WTC11 (cell line): ENCODE data around the gene AHNAK. TPM values are rescaled to one million over a fixed set of nuclear protein-coding genes. Genes with fewer than 3 reads are reported as not detected.
"Not testable (repeated sequence)": the region's sequence is repeated elsewhere in the genome, so short reads cannot be mapped to it uniquely, and the experiment has no call there.

ENCODE experiments used
- ATAC-seq: fragments of 200-7000 bp; cut with Tn5 transposase; 2 replicates; pipeline ENCODE4 v1.10.0; 2021; ENCODE audit warnings: mild to moderate bottlenecking, moderate library complexity
- CTCF ChIA-PET: fragments of 300-600 bp; sonication (Branson Sonifier 250); formaldehyde crosslinking; loops from one replicate; lab custom pipeline; 2021; ENCODE audit warnings: antibody characterized with exemption; lab: Charles Lee
- POLR2A ChIA-PET: fragments of 350-600 bp; sonication (Branson Sonifier 250); formaldehyde crosslinking; loops from one replicate; lab custom pipeline; 2021; ENCODE audit warnings: antibody characterized with exemption; lab: Charles Lee
- DNase-seq: peaks from one replicate; pipeline ENCODE4 v3.0.0; 2021; ENCODE audit warnings: low spot score
- H3K27ac Mint-ChIP-seq: 2 replicates; pipeline ENCODE4 v1.8.0; 2021; ENCODE audit warnings: mixed read lengths
- H3K27me3 Mint-ChIP-seq: 2 replicates; pipeline ENCODE4 v1.8.0; 2021; ENCODE audit warnings: low read depth, mild to moderate bottlenecking, moderate library complexity, mixed read lengths
- H3K36me3 Mint-ChIP-seq: 2 replicates; pipeline ENCODE4 v1.8.0; 2021; ENCODE audit warnings: mixed read lengths
- H3K4me1 Mint-ChIP-seq: 2 replicates; pipeline ENCODE4 v1.8.0; 2022; ENCODE audit warnings: mixed read lengths
- H3K4me3 Mint-ChIP-seq: 2 replicates; pipeline ENCODE4 v1.8.0; 2021; ENCODE audit warnings: mild to moderate bottlenecking, moderate library complexity, mixed read lengths
- H3K9me3 Mint-ChIP-seq: 2 replicates; pipeline ENCODE4 v1.8.0; 2021; ENCODE audit warnings: mixed read lengths
- CBFB ChIP-seq: sonication (generic); formaldehyde crosslinking; IDR thresholded peaks from 2 replicates; pipeline ENCODE4 v1.8.1; 2022; ENCODE audit warnings: mild to moderate bottlenecking, low read depth, missing genetic modification reagents
- FOXJ3 ChIP-seq: sonication (generic); formaldehyde crosslinking; IDR thresholded peaks from 2 replicates; pipeline ENCODE4 v1.9.0; 2021; ENCODE audit warnings: missing genetic modification reagents, mild to moderate bottlenecking, borderline replicate concordance
- HMGA2 ChIP-seq: fragments of 250-450 bp; sonication (Bioruptor Pico); IDR thresholded peaks from 2 replicates; pipeline ENCODE4 v1.4.0; 2021; ENCODE audit warnings: mild to moderate bottlenecking, moderate library complexity
- JUN ChIP-seq: sonication (generic); formaldehyde crosslinking; IDR thresholded peaks from 2 replicates; pipeline ENCODE4 v1.8.0; 2023; ENCODE audit warnings: mild to moderate bottlenecking, missing genetic modification reagents
- KAT7 ChIP-seq: sonication (generic); formaldehyde crosslinking; IDR thresholded peaks from 2 replicates; pipeline ENCODE4 v1.8.1; 2023; ENCODE audit warnings: missing genetic modification reagents, mild to moderate bottlenecking, borderline replicate concordance
- MLX ChIP-seq: sonication (generic); formaldehyde crosslinking; IDR thresholded peaks from 2 replicates; pipeline ENCODE4 v1.8.1; 2023; ENCODE audit warnings: mild to moderate bottlenecking, missing genetic modification reagents, moderate library complexity
- RORB ChIP-seq: fragments of 250-450 bp; sonication (Bioruptor Pico); IDR thresholded peaks from 2 replicates; pipeline ENCODE4 v1.9.0; 2021; ENCODE audit warnings: mild to moderate bottlenecking
- TP53 ChIP-seq: sonication (generic); formaldehyde crosslinking; IDR thresholded peaks from 2 replicates; pipeline ENCODE4 v1.8.1; 2023; ENCODE audit warnings: mild to moderate bottlenecking, missing genetic modification reagents
- ZBTB21 ChIP-seq: sonication (generic); formaldehyde crosslinking; IDR thresholded peaks from 2 replicates; pipeline ENCODE4 v1.8.1; 2023; ENCODE audit warnings: mild to moderate bottlenecking, missing genetic modification reagents, borderline replicate concordance
- ZNF416 ChIP-seq: fragments of 250-450 bp; sonication (Bioruptor Pico); IDR thresholded peaks from 2 replicates; pipeline ENCODE4 v1.9.0; 2021; ENCODE audit warnings: mild to moderate bottlenecking, inconsistent platforms
- ZNF425 ChIP-seq: fragments of 250-450 bp; sonication (Bioruptor Pico); conservative IDR thresholded peaks from 2 replicates; pipeline ENCODE4 v1.9.0; 2021; ENCODE audit warnings: mild to moderate bottlenecking
- ZNF532 ChIP-seq: fragments of 250-450 bp; sonication (Bioruptor Pico); IDR thresholded peaks from 2 replicates; pipeline ENCODE4 v1.9.0; 2021; ENCODE audit warnings: mild to moderate bottlenecking, borderline replicate concordance
- ZNF671 ChIP-seq: fragments of 250-450 bp; sonication (Bioruptor Pico); IDR thresholded peaks from 2 replicates; pipeline ENCODE4 v1.8.0; 2021; ENCODE audit warnings: mild to moderate bottlenecking
- total RNA-seq: library from RNA; stranded (reverse); gene quantifications from 3 replicates; pipeline ENCODE4 v1.2.3, GENCODE V29; 2021
- TF ChIP-seq, protein P1 (sequence below): sonication (generic); formaldehyde crosslinking; IDR thresholded peaks from 2 replicates; pipeline ENCODE4 v1.8.1; 2022; ENCODE audit warnings: low read depth, mild to moderate bottlenecking, moderate library complexity, missing genetic modification reagents, borderline replicate concordance
- TF ChIP-seq, protein P2 (sequence below): sonication (generic); formaldehyde crosslinking; IDR thresholded peaks from 2 replicates; pipeline ENCODE4 v1.8.1; 2023; ENCODE audit warnings: mild to moderate bottlenecking, missing genetic modification reagents, borderline replicate concordance
- TF ChIP-seq, protein P3 (sequence below): sonication (generic); formaldehyde crosslinking; IDR thresholded peaks from 2 replicates; pipeline ENCODE4 v1.8.1; 2023; ENCODE audit warnings: mild to moderate bottlenecking, missing genetic modification reagents, moderate library complexity
- TF ChIP-seq, protein P4 (sequence below): sonication (generic); formaldehyde crosslinking; IDR thresholded peaks from 2 replicates; pipeline ENCODE4 v1.8.0; 2023; ENCODE audit warnings: missing genetic modification reagents

AHNAK gene
- total RNA-seq, 1 experiment from 2014 or later = 21.0 TPM

DNA sequence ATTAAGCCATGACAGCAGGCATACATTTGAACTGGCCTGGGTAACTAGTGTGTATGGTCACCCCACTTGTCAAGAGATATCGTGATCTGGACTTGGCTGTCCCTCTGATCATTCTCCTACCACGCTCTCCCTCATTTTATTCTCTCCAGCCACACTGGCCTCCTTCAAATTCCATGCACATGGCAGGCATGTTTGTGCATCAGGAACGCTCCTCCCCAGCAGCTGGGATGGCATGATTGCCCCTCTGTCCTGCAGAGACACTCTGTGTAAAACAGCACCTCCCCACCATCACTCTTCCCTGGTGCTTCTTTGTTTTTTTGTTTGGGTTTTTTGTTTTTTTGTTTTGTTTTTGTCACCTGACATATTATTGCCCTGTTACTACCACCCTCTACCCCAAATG lies 159.2 kb downstream of the AHNAK start (continued):
- TF ChIP-seq JUN (CRISPR knock-in tag) (no peak), ZNF425 (CRISPR knock-in tag) (no peak), ZNF416 (CRISPR knock-in tag) (no peak)
- TF ChIP-seq, protein P1, sequence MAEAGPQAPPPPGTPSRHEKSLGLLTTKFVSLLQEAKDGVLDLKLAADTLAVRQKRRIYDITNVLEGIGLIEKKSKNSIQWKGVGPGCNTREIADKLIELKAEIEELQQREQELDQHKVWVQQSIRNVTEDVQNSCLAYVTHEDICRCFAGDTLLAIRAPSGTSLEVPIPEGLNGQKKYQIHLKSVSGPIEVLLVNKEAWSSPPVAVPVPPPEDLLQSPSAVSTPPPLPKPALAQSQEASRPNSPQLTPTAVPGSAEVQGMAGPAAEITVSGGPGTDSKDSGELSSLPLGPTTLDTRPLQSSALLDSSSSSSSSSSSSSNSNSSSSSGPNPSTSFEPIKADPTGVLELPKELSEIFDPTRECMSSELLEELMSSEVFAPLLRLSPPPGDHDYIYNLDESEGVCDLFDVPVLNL (CRISPR knock-in tag) = no peak
- TF ChIP-seq, all 79 proteins: peak for 0

GRCh38 chr11:62386083-62386482 lies 160.5 kb downstream of the AHNAK start:
- ATAC-seq, POLR2A ChIA-PET, H3K27ac Mint-ChIP-seq, H3K4me3 Mint-ChIP-seq, H3K36me3 Mint-ChIP-seq, H3K27me3 Mint-ChIP-seq, H3K9me3 Mint-ChIP-seq, DNase-seq: not testable (repeated sequence)
- CTCF ChIA-PET = interaction anchor here (0.6 to 1.9 kb wide), 2 partner anchors 9 to 46 kb away, joined by 3 to 7 read pairs; no protein-coding TSS in a partner anchor
- peaks cover 20% of the 10 kb centered on the region for H3K4me1 Mint-ChIP-seq

- no peaks in the 10 kb centered on the region for H3K36me3 Mint-ChIP-seq
- H3K27me3 Mint-ChIP-seq = no peaks in the 10 kb centered on the region
- H3K27ac Mint-ChIP-seq = no peak overlapping the region
- ChIA-PET CTCF (interaction anchor here (1.9 kb wide), 1 partner anchor 11 kb away, joined by 9 read pairs; no protein-coding TSS in a partner anchor), POLR2A (interaction anchor here (0.7 kb wide), 1 partner anchor 1515 kb away, joined by 4 read pairs; no protein-coding TSS in a partner anchor)
- ATAC-seq (no peak), DNase-seq (no peak)
- H3K4me3 Mint-ChIP-seq = no peak overlapping the region
- no peaks in the 10 kb centered on the region for H3K9me3 Mint-ChIP-seq
- H3K4me1 Mint-ChIP-seq = peaks cover 30% of the 10 kb centered on the region
- TF ChIP-seq ZNF671 (CRISPR knock-in tag) = no peak
- TF ChIP-seq MLX = no peak
- TF ChIP-seq, protein P2, sequence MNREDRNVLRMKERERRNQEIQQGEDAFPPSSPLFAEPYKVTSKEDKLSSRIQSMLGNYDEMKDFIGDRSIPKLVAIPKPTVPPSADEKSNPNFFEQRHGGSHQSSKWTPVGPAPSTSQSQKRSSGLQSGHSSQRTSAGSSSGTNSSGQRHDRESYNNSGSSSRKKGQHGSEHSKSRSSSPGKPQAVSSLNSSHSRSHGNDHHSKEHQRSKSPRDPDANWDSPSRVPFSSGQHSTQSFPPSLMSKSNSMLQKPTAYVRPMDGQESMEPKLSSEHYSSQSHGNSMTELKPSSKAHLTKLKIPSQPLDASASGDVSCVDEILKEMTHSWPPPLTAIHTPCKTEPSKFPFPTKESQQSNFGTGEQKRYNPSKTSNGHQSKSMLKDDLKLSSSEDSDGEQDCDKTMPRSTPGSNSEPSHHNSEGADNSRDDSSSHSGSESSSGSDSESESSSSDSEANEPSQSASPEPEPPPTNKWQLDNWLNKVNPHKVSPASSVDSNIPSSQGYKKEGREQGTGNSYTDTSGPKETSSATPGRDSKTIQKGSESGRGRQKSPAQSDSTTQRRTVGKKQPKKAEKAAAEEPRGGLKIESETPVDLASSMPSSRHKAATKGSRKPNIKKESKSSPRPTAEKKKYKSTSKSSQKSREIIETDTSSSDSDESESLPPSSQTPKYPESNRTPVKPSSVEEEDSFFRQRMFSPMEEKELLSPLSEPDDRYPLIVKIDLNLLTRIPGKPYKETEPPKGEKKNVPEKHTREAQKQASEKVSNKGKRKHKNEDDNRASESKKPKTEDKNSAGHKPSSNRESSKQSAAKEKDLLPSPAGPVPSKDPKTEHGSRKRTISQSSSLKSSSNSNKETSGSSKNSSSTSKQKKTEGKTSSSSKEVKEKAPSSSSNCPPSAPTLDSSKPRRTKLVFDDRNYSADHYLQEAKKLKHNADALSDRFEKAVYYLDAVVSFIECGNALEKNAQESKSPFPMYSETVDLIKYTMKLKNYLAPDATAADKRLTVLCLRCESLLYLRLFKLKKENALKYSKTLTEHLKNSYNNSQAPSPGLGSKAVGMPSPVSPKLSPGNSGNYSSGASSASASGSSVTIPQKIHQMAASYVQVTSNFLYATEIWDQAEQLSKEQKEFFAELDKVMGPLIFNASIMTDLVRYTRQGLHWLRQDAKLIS = no peak
- TF ChIP-seq ZNF532 = no peak
- no peak for TF ChIP-seq KAT7
- TF ChIP-seq FOXJ3 (CRISPR knock-in tag) = no peak
- TF ChIP-seq CBFB (CRISPR knock-in tag) = no peak
- TF ChIP-seq ZBTB21 (CRISPR knock-in tag) = no peak
- TF ChIP-seq, protein P3, sequence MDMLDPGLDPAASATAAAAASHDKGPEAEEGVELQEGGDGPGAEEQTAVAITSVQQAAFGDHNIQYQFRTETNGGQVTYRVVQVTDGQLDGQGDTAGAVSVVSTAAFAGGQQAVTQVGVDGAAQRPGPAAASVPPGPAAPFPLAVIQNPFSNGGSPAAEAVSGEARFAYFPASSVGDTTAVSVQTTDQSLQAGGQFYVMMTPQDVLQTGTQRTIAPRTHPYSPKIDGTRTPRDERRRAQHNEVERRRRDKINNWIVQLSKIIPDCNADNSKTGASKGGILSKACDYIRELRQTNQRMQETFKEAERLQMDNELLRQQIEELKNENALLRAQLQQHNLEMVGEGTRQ (CRISPR knock-in tag) = no peak
- TF ChIP-seq JUN (CRISPR knock-in tag) = no peak
- TF ChIP-seq HMGA2 (CRISPR knock-in tag) = no peak
- no peak for TF ChIP-seq RORB (CRISPR knock-in tag)
- TF ChIP-seq, protein P4, sequence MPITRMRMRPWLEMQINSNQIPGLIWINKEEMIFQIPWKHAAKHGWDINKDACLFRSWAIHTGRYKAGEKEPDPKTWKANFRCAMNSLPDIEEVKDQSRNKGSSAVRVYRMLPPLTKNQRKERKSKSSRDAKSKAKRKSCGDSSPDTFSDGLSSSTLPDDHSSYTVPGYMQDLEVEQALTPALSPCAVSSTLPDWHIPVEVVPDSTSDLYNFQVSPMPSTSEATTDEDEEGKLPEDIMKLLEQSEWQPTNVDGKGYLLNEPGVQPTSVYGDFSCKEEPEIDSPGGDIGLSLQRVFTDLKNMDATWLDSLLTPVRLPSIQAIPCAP = no peak
- TF ChIP-seq TP53 (CRISPR knock-in tag) = no peak
Observed at GRCh38 chr11:62383822-62384221, 162.8 kb downstream of the AHNAK start.
